ENCODE results near the gene M1AP. TPM values are rescaled to one million over a fixed set of nuclear protein-coding genes. Genes with fewer than 3 reads are reported as not detected.
"Not testable (repeated sequence)": the region's sequence is repeated elsewhere in the genome, so short reads cannot be mapped to it uniquely, and the experiment has no call there.

Gene M1AP
- total RNA-seq, 1 donor, result 0.31 TPM

DNA sequence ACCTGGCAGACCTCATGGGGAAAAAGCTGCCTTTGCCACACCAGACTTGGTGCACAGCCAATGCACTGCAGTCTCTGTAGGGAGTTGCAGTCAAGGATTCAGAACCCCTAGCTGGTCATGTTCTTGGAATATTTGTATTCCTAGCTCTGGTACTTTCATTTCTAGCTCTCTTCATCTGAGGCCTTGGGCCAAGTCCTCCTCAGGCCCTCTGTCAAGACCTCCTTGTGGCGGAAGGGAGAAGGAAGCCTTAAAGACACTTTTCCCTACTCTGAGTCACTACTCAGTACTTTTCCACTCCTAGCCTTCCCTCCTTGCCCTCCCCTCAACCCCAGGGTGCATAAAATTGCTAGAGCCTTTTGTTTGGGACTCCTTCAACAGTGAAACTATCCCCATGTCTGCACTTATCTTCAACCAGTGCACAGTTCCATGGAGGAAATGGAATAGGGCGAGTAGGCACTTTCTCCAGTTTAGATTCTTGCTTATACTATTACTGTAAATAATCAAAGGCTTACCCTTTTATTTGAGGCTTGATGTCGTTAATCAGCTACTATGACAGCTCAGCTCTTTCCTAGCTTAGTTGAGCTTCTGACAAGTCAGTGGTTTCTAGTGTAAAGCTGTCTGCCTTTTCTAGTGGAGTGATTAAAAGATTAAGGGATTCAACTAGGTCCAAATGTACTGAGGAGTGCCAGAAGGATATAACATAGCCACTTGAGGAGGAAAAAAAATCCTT lies 15.8 kb downstream of the M1AP start:
- Histone ChIP-seq H3K4me3 (ENCODE audit: low read length) (no peak overlapping the region), H3K27me3 (ENCODE audit: insufficient read depth, low read length) (peaks cover 20% of the 10 kb centered on the region), H3K9me3 (ENCODE audit: low read depth, low read length) (no peaks in the 10 kb centered on the region), H3K4me1 (ENCODE audit: insufficient read depth, low read length) (no peaks in the 10 kb centered on the region)

DNA sequence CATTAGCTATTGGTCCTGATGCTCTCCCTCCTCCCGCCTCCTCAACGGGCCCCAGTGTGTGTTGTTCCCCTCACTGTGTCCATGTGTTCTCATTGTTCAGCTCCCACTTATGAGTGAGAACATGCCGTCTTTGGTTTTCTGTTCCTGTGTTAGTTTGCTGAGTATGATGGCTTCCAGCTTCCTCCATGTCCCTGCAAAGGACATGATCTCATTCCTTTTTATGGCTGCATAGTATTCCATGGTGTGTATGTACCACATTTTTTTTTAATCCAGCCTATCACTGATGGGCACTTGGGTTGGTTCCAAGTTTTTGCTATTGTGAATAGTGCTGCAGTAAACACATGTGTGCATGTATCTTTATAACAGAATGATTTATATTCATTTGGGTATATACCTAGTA lies 17.7 kb downstream of the M1AP start:
- H3K4me3 ChIP-seq (ENCODE audit: low read length); H3K27me3 ChIP-seq (ENCODE audit: insufficient read depth, low read length); H3K9me3 ChIP-seq (ENCODE audit: low read depth, low read length); H3K4me1 ChIP-seq (ENCODE audit: insufficient read depth, low read length): not testable (repeated sequence)

DNA sequence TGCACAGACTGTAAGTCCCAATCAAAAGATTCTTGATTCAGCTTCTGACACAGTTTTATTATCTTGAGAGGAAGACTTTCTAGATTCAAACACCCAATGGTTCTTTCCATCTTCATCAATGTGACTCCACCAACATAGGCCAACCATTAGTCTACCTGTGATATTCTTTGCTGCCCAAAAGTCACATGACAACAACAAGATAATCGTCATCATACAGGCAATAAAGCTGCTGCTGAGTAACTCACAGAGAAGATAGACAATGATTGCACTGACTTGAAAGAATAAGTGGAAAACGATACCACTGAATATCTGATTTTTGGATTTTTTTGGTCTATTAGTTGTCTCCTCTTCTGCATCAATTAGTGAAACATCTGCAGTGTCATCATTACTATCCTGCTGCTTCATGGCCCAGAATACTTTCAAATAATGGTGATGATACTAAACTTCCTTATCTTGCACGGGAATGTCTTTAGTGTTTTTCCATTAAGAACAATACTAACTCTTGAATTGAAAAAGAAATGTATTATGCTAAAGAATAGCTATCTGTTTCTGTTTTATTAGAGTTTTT lies 19.5 kb downstream of the M1AP start:
- Histone ChIP-seq H3K27me3 (ENCODE audit: insufficient read depth, low read length) (no peaks in the 10 kb centered on the region), H3K9me3 (ENCODE audit: low read depth, low read length) (no peaks in the 10 kb centered on the region), H3K4me1 (ENCODE audit: insufficient read depth, low read length) (no peaks in the 10 kb centered on the region), H3K4me3 (ENCODE audit: low read length) (no peak overlapping the region)

DNA sequence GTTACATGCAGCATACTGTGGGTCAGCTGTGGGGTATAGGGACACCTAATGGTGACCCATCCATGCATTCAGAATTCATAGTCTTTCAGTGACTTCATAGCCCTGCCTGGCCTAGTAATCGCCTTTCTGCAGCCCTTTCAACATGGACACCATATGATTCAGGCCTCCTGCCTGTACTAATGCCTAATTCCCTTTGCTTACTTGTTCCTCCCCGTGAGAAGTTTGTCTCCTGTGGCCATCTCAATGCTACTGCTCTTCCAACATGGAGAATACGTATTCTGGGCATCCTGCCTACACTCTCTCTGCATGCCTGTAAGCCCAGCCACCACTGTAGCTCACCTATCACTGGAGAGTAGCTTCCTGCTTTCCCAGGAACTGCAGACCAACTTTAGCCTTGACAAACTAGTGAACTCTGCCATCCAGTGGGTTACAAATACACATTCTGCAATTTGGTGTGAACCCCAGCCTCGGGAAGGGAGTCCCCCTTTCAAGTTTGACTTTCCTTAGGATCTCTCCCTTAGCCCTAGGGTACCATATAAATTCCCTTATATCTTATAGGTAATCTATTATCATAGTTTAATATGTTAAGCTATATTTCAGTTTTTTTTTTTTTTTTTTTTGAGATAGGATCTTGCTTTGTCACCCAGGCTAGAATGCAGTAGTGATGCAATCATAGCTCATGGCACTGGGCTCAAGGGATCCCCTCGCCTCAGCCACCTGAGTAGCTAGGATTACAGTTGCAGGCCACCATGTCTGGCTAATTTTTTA lies 22.3 kb downstream of the M1AP start:
- Histone ChIP-seq H3K4me1 (ENCODE audit: insufficient read depth, low read length) (no peaks in the 10 kb centered on the region), H3K27me3 (ENCODE audit: insufficient read depth, low read length) (no peaks in the 10 kb centered on the region), H3K9me3 (ENCODE audit: low read depth, low read length) (no peaks in the 10 kb centered on the region), H3K4me3 (ENCODE audit: low read length) (no peak overlapping the region)

DNA sequence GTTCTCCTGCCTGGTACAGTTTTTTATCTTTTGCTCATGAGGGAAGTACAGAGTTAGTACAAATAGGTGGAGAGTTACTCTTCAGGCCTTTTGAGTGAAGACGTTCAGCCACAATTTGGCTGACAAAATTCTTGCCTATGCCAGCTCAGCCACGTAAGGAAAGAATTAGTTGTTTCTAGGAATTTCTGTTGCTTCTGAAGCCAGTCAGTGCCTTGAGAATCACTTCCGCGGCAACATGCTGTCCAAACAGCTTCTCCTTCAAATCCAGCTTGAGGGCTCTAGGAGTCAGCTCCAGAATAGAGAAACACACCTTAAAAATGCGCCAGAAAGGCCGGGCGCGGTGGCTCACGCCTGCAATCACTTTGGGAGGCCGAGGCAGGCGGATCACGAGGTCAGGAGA lies 27.5 kb downstream of the M1AP start:
- Histone ChIP-seq H3K27me3 (ENCODE audit: insufficient read depth, low read length) (peaks cover 5% of the 10 kb centered on the region), H3K4me1 (ENCODE audit: insufficient read depth, low read length) (peaks cover 14% of the 10 kb centered on the region), H3K9me3 (ENCODE audit: low read depth, low read length) (no peaks in the 10 kb centered on the region), H3K4me3 (ENCODE audit: low read length) (no peak overlapping the region)

DNA sequence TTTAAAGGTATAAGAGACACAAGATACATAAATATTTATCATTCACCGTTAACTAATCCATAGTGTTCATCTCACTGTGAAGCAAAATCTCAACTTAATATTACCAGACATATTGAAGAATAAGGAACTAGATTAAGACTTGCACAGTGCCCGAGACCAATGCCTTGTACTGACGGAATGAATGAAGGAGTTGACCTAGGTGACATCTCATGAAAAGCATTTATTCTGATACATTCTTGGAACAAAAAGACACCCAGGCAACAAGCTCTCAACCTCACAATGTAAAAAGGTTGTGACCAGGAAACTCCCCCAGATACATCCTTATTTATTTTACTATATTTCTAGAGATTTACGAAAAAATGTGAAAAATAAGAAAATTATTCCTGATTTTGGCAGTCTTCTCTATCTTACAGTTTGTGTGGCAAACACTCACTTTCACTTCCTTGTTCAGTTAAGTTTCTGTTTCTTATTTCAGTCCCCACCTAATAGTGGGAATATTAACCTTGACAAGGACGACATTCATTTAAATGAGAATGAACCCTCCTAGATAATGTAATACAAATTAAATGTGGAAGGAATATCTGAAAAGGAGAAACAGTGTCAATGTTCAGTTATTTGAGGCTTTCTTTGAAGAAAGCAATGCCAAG lies 28.4 kb downstream of the M1AP start:
- Histone ChIP-seq H3K4me1 (ENCODE audit: insufficient read depth, low read length) (peaks cover 14% of the 10 kb centered on the region), H3K9me3 (ENCODE audit: low read depth, low read length) (no peaks in the 10 kb centered on the region), H3K4me3 (ENCODE audit: low read length) (no peak overlapping the region), H3K27me3 (ENCODE audit: insufficient read depth, low read length) (peaks cover 12% of the 10 kb centered on the region)

DNA sequence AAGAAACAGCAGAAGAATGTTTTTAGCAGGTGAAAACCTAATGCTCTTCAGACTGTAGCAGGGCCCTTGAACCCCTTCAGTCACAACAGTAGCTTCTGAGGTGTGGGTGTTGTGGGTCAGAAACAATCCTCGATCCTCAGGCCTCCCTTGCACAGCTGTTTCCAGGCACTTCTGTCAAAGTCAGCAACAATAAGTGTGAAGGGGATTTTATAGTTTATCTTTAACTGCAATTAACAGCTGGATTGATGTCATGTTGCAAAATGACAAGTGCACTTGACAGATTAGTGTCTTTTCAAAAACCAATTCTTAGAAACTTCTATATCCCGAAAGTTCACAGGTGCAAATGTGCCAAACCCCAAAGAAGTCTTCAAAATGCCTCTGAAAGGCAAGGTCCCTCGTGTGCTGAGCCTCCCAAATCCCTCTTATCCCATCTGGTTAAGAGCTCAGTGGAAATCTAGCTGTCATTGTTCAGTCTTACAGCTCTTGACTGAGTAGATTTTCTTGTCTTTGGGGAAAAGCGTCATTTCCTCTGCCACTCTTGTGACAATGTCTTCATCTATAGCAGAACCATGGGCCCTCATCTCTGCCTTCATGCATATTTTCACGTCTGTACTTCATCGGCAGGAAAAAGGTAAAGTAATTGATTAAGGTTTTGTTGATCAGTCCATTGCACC lies 29.6 kb downstream of the M1AP start:
- Histone ChIP-seq H3K4me1 (ENCODE audit: insufficient read depth, low read length) (peaks cover 14% of the 10 kb centered on the region), H3K9me3 (ENCODE audit: low read depth, low read length) (no peaks in the 10 kb centered on the region), H3K4me3 (ENCODE audit: low read length) (no peak overlapping the region), H3K27me3 (ENCODE audit: insufficient read depth, low read length) (peaks cover 21% of the 10 kb centered on the region)

DNA sequence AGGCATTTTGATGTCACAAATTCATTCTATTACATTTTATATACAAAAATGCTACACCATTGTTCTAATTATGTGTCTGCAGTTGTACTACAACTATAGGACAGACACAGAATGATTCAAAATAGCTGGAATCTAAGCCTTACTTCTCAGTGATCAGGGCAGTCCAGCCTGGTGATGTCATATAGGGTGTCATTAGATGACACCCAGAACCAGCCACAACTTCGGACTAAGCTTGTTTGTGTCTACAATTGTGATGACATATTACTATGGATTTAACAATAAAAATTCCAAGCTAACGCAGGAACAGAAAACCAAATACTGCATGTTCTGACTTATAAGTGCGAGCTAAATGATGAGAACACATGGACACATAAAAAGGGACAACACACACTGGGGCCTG lies 31.0 kb downstream of the M1AP start:
- Histone ChIP-seq H3K4me3 (ENCODE audit: low read length) (no peak overlapping the region), H3K9me3 (ENCODE audit: low read depth, low read length) (no peaks in the 10 kb centered on the region), H3K4me1 (ENCODE audit: insufficient read depth, low read length) (peaks cover 14% of the 10 kb centered on the region), H3K27me3 (ENCODE audit: insufficient read depth, low read length) (peaks cover 32% of the 10 kb centered on the region)

DNA sequence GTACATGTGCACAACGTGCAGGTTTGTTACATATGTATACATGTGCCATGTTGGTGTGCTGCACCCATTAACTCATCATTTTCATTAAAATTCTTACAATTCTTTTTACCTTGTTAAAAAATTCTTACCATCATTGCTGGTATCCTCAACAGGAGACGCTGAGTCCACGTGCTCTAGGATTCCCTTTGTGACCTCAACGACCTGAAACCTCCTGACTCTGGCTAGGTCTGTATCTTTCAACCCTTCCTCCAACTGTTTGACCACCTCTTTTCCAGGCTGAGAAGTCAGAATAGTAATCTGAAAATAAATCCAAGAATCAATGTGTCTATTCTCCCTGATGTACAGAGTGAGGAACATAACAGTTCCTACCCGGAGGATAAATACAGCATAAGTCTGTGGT lies 41.2 kb downstream of the M1AP start:
- Histone ChIP-seq H3K4me3 (ENCODE audit: low read length) (no peak overlapping the region), H3K9me3 (ENCODE audit: low read depth, low read length) (no peaks in the 10 kb centered on the region), H3K4me1 (ENCODE audit: insufficient read depth, low read length) (no peaks in the 10 kb centered on the region), H3K27me3 (ENCODE audit: insufficient read depth, low read length) (peaks cover 27% of the 10 kb centered on the region)

DNA sequence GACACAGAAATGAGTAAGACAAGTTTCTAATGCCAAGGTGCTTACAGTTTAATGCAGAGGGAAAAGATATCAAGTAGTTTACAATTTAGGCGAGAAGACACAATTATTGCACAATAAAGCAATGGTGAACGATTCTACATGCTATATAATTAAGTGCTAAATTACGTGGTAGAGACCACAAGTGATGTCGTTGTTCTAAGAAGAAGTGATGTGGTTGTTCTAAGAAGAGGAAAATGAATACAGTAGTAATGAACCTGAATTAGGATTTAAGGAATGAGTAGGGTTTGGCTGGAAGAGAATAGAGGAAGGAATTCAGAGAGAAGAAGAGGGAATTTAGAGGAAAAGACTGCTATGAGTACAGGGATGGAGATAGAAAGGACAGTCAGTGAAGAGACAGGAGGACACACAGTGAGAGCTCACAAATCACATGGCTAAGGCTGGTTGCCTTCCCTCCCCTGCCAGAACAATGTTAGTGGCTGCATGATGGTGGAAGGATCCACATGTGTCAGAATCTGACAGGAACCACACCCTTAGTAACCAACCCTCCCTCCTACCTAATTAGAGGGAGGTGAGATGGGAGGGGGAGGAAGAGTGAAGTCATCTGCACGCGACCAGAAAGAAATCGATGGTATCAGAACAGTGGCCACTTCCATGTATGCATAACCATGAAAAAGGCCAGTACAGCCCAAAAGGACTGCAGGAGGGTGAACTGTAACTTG lies 44.7 kb downstream of the M1AP start:
- no peaks in the 10 kb centered on the region for H3K9me3 ChIP-seq (ENCODE audit: low read depth, low read length)
- H3K27me3 ChIP-seq (ENCODE audit: insufficient read depth, low read length), result peaks cover 27% of the 10 kb centered on the region
- H3K4me1 ChIP-seq (ENCODE audit: insufficient read depth, low read length), result no peaks in the 10 kb centered on the region
- H3K4me3 ChIP-seq (ENCODE audit: low read length), result no peak overlapping the region

DNA sequence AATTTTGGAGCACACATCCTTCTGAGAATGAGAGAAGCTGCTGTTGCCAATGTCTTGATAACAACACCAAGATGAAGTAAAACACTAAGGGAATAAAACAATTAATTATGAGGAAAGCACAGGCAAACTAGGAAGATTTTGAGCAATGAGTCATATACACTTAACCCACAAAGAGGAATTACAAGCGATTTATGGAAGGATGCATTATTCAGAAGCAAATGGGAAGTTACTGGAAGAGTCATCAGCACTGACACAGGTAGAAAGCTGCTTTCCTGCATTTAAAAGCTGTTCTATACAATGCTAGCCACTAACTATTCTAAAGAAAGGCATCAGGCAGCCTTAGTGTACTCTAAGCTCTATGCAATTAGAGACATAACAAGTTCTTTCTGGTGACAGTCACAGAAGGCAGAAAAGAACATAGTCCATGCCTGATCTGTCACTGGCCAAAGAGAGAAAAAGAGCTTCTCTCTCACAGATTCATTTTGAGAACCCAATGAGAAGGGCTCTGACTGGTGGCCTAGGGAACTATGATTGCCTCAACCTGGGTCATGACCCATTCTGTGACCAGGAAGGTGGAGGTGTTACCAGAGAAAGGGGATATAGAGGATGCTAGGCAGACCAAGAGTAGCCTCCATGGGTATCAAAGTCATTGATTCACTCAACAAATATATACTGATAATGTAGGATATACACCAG lies 45.4 kb downstream of the M1AP start:
- H3K9me3 ChIP-seq (ENCODE audit: low read depth, low read length), result no peaks in the 10 kb centered on the region
- no peaks in the 10 kb centered on the region for H3K4me1 ChIP-seq (ENCODE audit: insufficient read depth, low read length)
- no peak overlapping the region for H3K4me3 ChIP-seq (ENCODE audit: low read length)
- peaks cover 26% of the 10 kb centered on the region for H3K27me3 ChIP-seq (ENCODE audit: insufficient read depth, low read length)

DNA sequence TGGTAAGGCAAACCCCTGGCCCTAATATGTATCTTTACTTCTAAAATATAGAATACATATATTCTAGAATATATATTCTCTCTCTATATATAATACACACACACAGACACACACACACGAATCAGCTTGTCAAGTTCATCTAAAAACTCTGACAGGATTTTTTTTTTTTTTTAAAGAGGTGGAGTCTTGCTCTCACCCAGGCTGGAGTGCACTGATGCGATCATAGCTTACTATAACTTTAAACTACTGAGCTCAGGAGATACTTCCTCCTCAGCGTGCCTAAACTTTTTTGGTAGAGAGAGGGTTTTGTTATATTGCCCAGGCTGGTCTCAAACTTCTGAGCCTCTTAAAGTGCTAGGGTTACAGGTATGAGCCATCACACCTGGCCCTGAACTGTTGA lies 48.5 kb downstream of the M1AP start:
- Histone ChIP-seq H3K4me3 (ENCODE audit: low read length) (no peak overlapping the region), H3K9me3 (ENCODE audit: low read depth, low read length) (no peaks in the 10 kb centered on the region), H3K27me3 (ENCODE audit: insufficient read depth, low read length) (peaks cover 33% of the 10 kb centered on the region), H3K4me1 (ENCODE audit: insufficient read depth, low read length) (no peaks in the 10 kb centered on the region)

DNA sequence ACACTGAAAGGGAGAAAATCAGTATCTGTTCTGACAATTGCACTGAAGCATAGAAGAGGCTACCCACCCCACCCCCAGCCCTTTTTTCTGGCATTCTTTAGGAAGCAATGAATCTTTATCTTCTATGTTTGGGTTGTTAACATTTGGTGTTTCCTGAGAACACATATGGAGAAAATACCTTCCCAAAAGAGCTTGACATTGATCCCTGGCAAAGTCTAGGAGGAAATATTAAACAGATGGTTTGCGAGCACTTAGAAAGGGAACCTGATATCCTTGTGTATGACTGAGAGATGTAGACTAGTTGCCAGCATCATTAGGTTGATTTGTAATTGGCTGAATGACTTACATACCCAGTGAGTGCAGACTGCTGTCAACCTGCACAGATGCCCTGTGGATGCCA lies 50.7 kb downstream of the M1AP start:
- Histone ChIP-seq H3K9me3 (ENCODE audit: low read depth, low read length) (no peaks in the 10 kb centered on the region), H3K4me1 (ENCODE audit: insufficient read depth, low read length) (no peaks in the 10 kb centered on the region), H3K4me3 (ENCODE audit: low read length) (no peak overlapping the region), H3K27me3 (ENCODE audit: insufficient read depth, low read length) (peaks cover 32% of the 10 kb centered on the region)

DNA sequence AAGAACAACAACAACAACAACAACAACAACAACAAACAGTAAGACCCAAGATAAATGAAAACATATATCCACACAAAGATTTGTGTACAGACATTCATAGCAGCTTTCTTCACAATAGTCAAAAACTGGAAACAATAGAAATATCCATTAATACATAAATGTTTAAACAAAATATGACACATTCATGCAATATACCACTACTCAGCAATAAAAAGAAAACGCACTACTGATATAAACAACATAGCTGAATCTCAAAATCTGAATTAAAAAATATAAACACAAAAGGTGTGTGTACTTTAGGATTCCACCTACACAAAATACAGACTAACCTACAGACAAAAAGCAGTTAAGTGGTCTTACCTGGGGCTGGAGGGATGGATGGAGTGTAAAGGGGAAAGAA lies 51.5 kb downstream of the M1AP start:
- H3K4me1 ChIP-seq (ENCODE audit: insufficient read depth, low read length), result no peaks in the 10 kb centered on the region

More for the DNA sequence above, 51.5 kb downstream of the M1AP start:
- no peaks in the 10 kb centered on the region for H3K9me3 ChIP-seq (ENCODE audit: low read depth, low read length)
- peaks cover 30% of the 10 kb centered on the region for H3K27me3 ChIP-seq (ENCODE audit: insufficient read depth, low read length)
- no peak overlapping the region for H3K4me3 ChIP-seq (ENCODE audit: low read length)

Data from mononuclear cell (primary cell).